B cell (primary cell): ENCODE results near the gene ZNF528. TPM values are rescaled to one million over a fixed set of nuclear protein-coding genes. Genes with fewer than 3 reads are reported as not detected.

ENCODE experiments used
- ATAC-seq: fragments of 200-7000 bp; cut with Tn5 transposase; one replicate; pipeline ENCODE4 v1.10.0; 2021; ENCODE audit warnings: low read depth, mild to moderate bottlenecking, moderate number of reproducible peaks, moderate library complexity
- CTCF ChIA-PET: fragments of 350-600 bp; sonication (Branson Sonifier 250); formaldehyde crosslinking; loops from one replicate; lab custom pipeline; 2021; ENCODE audit warnings: antibody characterized with exemption, inconsistent platforms; lab: Charles Lee
- POLR2A ChIA-PET: fragments of 350-600 bp; sonication (Branson Sonifier 250); formaldehyde crosslinking; loops from one replicate; lab custom pipeline; 2021; ENCODE audit warnings: antibody characterized with exemption; lab: Charles Lee
- DNase-seq: peaks from one replicate; pipeline ENCODE4 v3.0.0; 2013
- H2AFZ ChIP-seq: 2 replicates; pipeline ENCODE4 v1.6.1; 2012; ENCODE audit warnings: mild to moderate bottlenecking, low read depth, low read length; ENCODE audit not compliant: insufficient read depth, poor library complexity, severe bottlenecking
- H3K27ac ChIP-seq, 2 donors: 1 replicate in 1 of 2; 2 replicates in 1 of 2; pipeline ENCODE4 v1.5.1; 2012 to 2013; ENCODE audit warnings: low read length in 2 of 2, mild to moderate bottlenecking in 2 of 2, moderate library complexity in 1 of 2
- H3K27me3 ChIP-seq, 4 experiments: fragments of 200-600 bp in 1 of 4; sonication (generic) in 1 of 4; replicated peaks in 1 of 4; 1 replicate in 2 of 4; 2 replicates in 2 of 4; pipeline versions ENCODE4 v1.6.1 to v1.7.0; 2013 to 2016; ENCODE audit warnings: low read length in 3 of 4, mild to moderate bottlenecking in 2 of 4, mixed read lengths in 1 of 4, moderate library complexity in 1 of 4; ENCODE audit not compliant: insufficient read depth in 4 of 4, control insufficient read depth in 3 of 4; ENCODE audit errors: control extremely low read depth in 1 of 4
- H3K36me3 ChIP-seq, 2 experiments: replicated peaks in 1 of 2; 1 replicate in 1 of 2; 2 replicates in 1 of 2; pipeline versions ENCODE4 v1.6.1 to v1.7.1; 2013; ENCODE audit warnings: low read length in 1 of 2; ENCODE audit not compliant: insufficient read depth in 2 of 2, control insufficient read depth in 1 of 2; ENCODE audit errors: control extremely low read depth in 1 of 2, extremely low read depth in 1 of 2
- H3K4me1 ChIP-seq, 2 donors: fragments of 200-600 bp in 1 of 2; sonication (generic) in 1 of 2; 1 replicate in 1 of 2; 2 replicates in 1 of 2; pipeline versions ENCODE4 v1.5.1 to v1.6.1; 2013 to 2017; ENCODE audit warnings: low read length in 2 of 2; ENCODE audit not compliant: control insufficient read depth in 2 of 2, insufficient read depth in 2 of 2
- H3K4me2 ChIP-seq: replicated peaks from 2 replicates; pipeline ENCODE3; 2012; ENCODE audit warnings: mild to moderate bottlenecking, low read depth, low read length; ENCODE audit not compliant: poor library complexity, severe bottlenecking
- H3K4me3 ChIP-seq, 5 experiments: fragments of 200-600 bp in 1 of 5; sonication (generic) in 1 of 5; 1 replicate in 3 of 5; 2 replicates in 2 of 5; pipeline versions ENCODE4 v1.5.1 to v1.7.0; 2011 to 2016; ENCODE audit warnings: low read length in 4 of 5, mild to moderate bottlenecking in 4 of 5, low read depth in 2 of 5, control low read depth in 1 of 5, moderate library complexity in 1 of 5; ENCODE audit not compliant: insufficient read depth in 1 of 5; ENCODE audit errors: control extremely low read depth in 1 of 5, extremely low read depth in 1 of 5
- H3K79me2 ChIP-seq: fragments of 200-600 bp; sonication (generic); one replicate; pipeline ENCODE4 v1.6.0; 2016; ENCODE audit warnings: low read length; ENCODE audit not compliant: control insufficient read depth, insufficient read depth
- H3K9ac ChIP-seq: fragments of 200-600 bp; sonication (generic); 2 replicates; pipeline ENCODE4 v1.6.1; 2017; ENCODE audit warnings: mild to moderate bottlenecking, low read length, moderate library complexity
- H3K9me3 ChIP-seq, 3 donors: one replicate each; pipeline versions ENCODE4 v1.6.1 to v1.7.1; 2013; ENCODE audit warnings: low read length in 2 of 3; ENCODE audit not compliant: control insufficient read depth in 2 of 3, insufficient read depth in 1 of 3; ENCODE audit errors: control extremely low read depth in 1 of 3
- H4K20me1 ChIP-seq: 2 replicates; pipeline ENCODE4 v1.6.0; 2012; ENCODE audit warnings: mild to moderate bottlenecking, low read length; ENCODE audit not compliant: insufficient read depth, control insufficient read depth, poor library complexity, severe bottlenecking
- H3K27ac Mint-ChIP-seq: one replicate; pipeline ENCODE4 v1.8.0; 2021; ENCODE audit warnings: mixed read lengths
- H3K27me3 Mint-ChIP-seq: one replicate; pipeline ENCODE4 v1.8.0; 2021; ENCODE audit warnings: mixed read lengths
- H3K4me1 Mint-ChIP-seq: one replicate; pipeline ENCODE4 v1.8.0; 2021; ENCODE audit warnings: mixed read lengths
- H3K4me3 Mint-ChIP-seq: one replicate; pipeline ENCODE4 v1.8.0; 2021; ENCODE audit warnings: mixed read lengths
- H3K9me3 Mint-ChIP-seq: one replicate; pipeline ENCODE4 v1.8.0; 2022; ENCODE audit warnings: mixed read lengths; ENCODE audit not compliant: insufficient read depth
- CTCF ChIP-seq: fragments of 200-600 bp; IDR thresholded peaks from one replicate; pipeline ENCODE4 v1.8.0; 2022; ENCODE audit warnings: antibody characterized with exemption, mild to moderate bottlenecking
- EZH2 ChIP-seq: IDR thresholded peaks from 2 replicates; pipeline ENCODE4 v1.6.1; 2012; ENCODE audit warnings: borderline replicate concordance, low read depth, mild to moderate bottlenecking, moderate library complexity, low read length; ENCODE audit not compliant: insufficient read depth, poor library complexity, severe bottlenecking
- WGBS: methylation state at CpG from one replicate; pipeline ENCODE4 v1.1.5; 2013; ENCODE audit warnings: missing lambda C conversion rate; ENCODE audit not compliant: insufficient coverage; 5-methylcytosine and 5-hydroxymethylcytosine counted together
- intact Hi-C: fragments of 100-400 bp; cut with micrococcal nuclease; formaldehyde crosslinking; loops from one replicate; pipeline ENCODE4 v1.10.0; 2022
- polyA plus RNA-seq: library from polyadenylated mRNA; depleted of rRNA; stranded (reverse); fragments of >200 nt; gene quantifications from 2 replicates; pipeline ENCODE4 v1.2.3, GENCODE V29; 2012
- total RNA-seq, 2 donors: library from RNA; stranded (reverse); fragments of 120-200 nt in 1 of 2; gene quantifications; 1 replicate in 1 of 2; 2 replicates in 1 of 2; pipeline versions ENCODE4 v1.2.3 to v1.2.4, GENCODE V29; 2013 to 2022

ZNF528 gene
- total and polyA plus RNA-seq, 2 donors (not counting 1 experiment from before 2014, with no cell fraction given), result 15.0 to 69.2 TPM

GRCh38 chr19:52398081-52398441 lies 412 bp downstream of the ZNF528 start:
- H3K79me2 ChIP-seq, result peaks cover 4% of the 10 kb centered on the region
- H3K27me3 Mint-ChIP-seq, result no peaks in the 10 kb centered on the region
- no peaks in the 10 kb centered on the region for H4K20me1 ChIP-seq
- H3K27ac Mint-ChIP-seq, result peak overlapping the region; percentile 94
- peaks cover 20% of the 10 kb centered on the region for H3K4me1 Mint-ChIP-seq
- ChIA-PET POLR2A (no interaction called here), CTCF (interaction anchor here (0.6 to 1.2 kb wide), 2 partner anchors 29 to 996 kb away, joined by 3 to 4 read pairs; partner anchors contain the start of gene ZNF880)
- H3K4me2 ChIP-seq, result peak overlapping the region; percentile 65
- peaks cover 15 to 17% of the 10 kb centered on the region in 2 donors for H3K4me1 ChIP-seq
- ATAC-seq (peak; percentile 22), DNase-seq (no peak)
- H3K27me3 ChIP-seq, result no peaks in the 10 kb centered on the region
- H3K4me3 ChIP-seq, result peak overlapping the region; percentile 61 to 89 (median 72)
- peak overlapping the region; percentile 66 for H3K9ac ChIP-seq
- intact Hi-C loops, result no loop called here
- H3K4me3 Mint-ChIP-seq, result peak overlapping the region; percentile 90
- peaks cover 14% of the 10 kb centered on the region for H3K9me3 Mint-ChIP-seq
- H2AFZ ChIP-seq, result peak overlapping the region; percentile 78
- H3K36me3 ChIP-seq, result peaks cover 10 to 19% of the 10 kb centered on the region in 2 experiments
- 15% methylated on average over 11 of the region's 14 CpGs for WGBS
- TF ChIP-seq EZH2 (no peak), CTCF (no peak)
- peak overlapping the region; percentile 60 to 77 for H3K27ac ChIP-seq
- H3K9me3 ChIP-seq, result peaks cover 10 to 61% (median 25%) of the 10 kb centered on the region in 3 donors

DNA sequence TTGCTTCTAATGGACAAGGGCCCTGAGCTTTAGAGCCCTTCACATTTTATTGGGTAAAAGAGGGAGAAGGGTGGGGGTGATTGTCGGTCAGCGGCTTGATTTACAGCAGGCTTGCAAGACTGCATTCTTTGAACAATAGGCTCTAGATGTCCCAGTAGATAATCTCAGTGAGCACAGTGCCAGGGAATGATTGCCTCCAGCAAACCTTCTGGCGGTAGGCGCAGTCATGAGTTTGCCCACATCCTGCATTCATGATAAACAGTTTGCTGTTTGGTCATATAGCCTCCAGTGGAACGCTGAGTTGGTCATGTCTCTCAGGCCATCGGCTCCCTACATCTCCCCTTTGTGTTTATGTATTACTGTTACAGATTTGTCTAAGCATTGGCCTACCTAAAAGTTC lies 12.6 kb downstream of the ZNF528 start:
- no peak overlapping the region for H3K27ac ChIP-seq
- WGBS, result 96% methylated on average over 4 of the region's 6 CpGs
- Mint-ChIP-seq H3K9me3 (peaks cover 31% of the 10 kb centered on the region), H3K27me3 (no peaks in the 10 kb centered on the region), H3K4me3 (no peak overlapping the region), H3K4me1 (no peaks in the 10 kb centered on the region), H3K27ac (no peak overlapping the region)
- POLR2A ChIA-PET, result no interaction called here
- intact Hi-C loops, result no loop called here
- H2AFZ ChIP-seq, result no peak overlapping the region
- peaks cover 12 to 60% (median 47%) of the 10 kb centered on the region in 3 donors for H3K9me3 ChIP-seq
- H3K36me3 ChIP-seq, result peaks cover 7 to 66% of the 10 kb centered on the region in 2 experiments
- H3K4me1 ChIP-seq, result no peaks in the 10 kb centered on the region
- no peak overlapping the region for H3K9ac ChIP-seq
- H3K4me2 ChIP-seq, result no peak overlapping the region
- no peaks in the 10 kb centered on the region for H3K79me2 ChIP-seq
- no peaks in the 10 kb centered on the region for H3K27me3 ChIP-seq
- no peak overlapping the region for H3K4me3 ChIP-seq
- DNase-seq, result no peak
- no peak for ATAC-seq
- TF ChIP-seq EZH2 (no peak), CTCF (no peak)
- CTCF ChIA-PET, result no interaction called here
- no peaks in the 10 kb centered on the region for H4K20me1 ChIP-seq
